ENCODE results near the gene TERT. TPM values are rescaled to one million over a fixed set of nuclear protein-coding genes. Genes with fewer than 3 reads are reported as not detected.

Gene TERT
- total and polyA plus RNA-seq, 2 of the 13 experiments (the other 11 are each of a cell fraction or from before 2014, with no cell fraction given) = 4.3 to 5.9 TPM

DNA sequence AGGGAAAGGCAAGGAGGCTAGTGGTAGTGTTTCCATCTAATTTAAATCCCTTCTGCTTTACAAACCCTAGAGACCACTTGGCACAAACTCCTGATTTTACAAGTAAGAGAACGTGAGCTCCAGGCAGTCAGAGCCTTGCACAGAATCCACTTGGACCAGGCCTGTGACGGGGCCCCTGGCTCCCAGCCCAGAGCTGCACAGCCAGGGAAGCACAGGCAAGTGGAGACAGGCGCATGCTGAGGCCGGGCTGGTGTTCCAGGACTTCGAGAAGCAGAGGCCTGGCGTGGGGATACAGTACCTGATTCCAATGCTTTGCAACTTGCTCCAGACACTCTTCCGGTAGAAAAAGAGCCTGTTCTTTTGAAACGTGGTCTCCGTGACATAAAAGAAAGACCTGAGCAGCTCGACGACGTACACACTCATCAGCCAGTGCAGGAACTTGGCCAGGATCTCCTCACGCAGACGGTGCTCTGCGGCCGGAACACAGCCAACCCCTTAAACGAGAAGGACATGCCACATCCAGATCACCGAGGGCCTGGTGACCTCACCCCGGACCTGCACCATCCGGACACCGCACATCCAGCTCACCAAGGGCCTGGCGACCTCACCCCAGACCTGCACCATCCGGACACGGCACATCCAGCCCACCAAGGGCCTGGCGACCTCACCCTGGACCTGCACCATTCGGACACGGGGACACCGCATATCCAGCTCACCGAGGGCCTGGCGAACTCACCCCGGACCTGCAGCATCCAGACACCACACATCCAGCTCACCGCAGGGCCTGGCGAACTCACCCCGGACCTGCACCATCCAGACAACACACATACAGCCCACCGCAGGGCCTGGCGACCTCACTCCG is 12.5 kb downstream of the TERT start:
- FAIRE-seq (no peak), ATAC-seq (no peak), DNase-seq (ENCODE audit: low spot score) (no peak)
- peaks cover 0 to 11% of the 10 kb centered on the region in 2 experiments; a peak in 3 of 5 replicates for H3K27me3 ChIP-seq (ENCODE audit: control insufficient read depth in 1 of 2, insufficient read depth in 2 of 2, low read length in 2 of 2)
- H3K4me2 ChIP-seq (ENCODE audit: low read depth, low read length) = no peak overlapping the region
- no peaks in the 10 kb centered on the region; a peak in 1 of 5 replicates for H3K36me3 ChIP-seq (replicated peaks in 1 of 2; ENCODE audit: control insufficient read depth in 1 of 2, insufficient read depth in 2 of 2, low read length in 2 of 2)
- ChIA-PET POLR2A (no interaction called here), CTCF (ENCODE audit: low intra/inter-chr PET ratio, low total read pairs) (no interaction called here)
- BruUV-seq (replicated peaks) = no TSS peak
- intact Hi-C loops (cut with micrococcal nuclease; ENCODE audit: unreplicated experiment) = no loop called here
- no peaks in the 10 kb centered on the region for H3K9me3 ChIP-seq (ENCODE audit: low read length)
- TF ChIP-seq NFKB2 (CRISPR knock-in tag; IDR thresholded peaks at IDR 0.05; ENCODE audit: borderline replicate concordance) = no peak
- no peak for TF ChIP-seq ZNF879 (CRISPR knock-in tag; IDR thresholded peaks at IDR 0.05)
- no peak for TF ChIP-seq BCL3 (CRISPR knock-in tag; IDR thresholded peaks at IDR 0.05)
- no peak for TF ChIP-seq MXD4 (CRISPR knock-in tag; IDR thresholded peaks at IDR 0.05)
- TF ChIP-seq, protein P1, sequence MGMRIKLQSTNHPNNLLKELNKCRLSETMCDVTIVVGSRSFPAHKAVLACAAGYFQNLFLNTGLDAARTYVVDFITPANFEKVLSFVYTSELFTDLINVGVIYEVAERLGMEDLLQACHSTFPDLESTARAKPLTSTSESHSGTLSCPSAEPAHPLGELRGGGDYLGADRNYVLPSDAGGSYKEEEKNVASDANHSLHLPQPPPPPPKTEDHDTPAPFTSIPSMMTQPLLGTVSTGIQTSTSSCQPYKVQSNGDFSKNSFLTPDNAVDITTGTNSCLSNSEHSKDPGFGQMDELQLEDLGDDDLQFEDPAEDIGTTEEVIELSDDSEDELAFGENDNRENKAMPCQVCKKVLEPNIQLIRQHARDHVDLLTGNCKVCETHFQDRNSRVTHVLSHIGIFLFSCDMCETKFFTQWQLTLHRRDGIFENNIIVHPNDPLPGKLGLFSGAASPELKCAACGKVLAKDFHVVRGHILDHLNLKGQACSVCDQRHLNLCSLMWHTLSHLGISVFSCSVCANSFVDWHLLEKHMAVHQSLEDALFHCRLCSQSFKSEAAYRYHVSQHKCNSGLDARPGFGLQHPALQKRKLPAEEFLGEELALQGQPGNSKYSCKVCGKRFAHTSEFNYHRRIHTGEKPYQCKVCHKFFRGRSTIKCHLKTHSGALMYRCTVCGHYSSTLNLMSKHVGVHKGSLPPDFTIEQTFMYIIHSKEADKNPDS (CRISPR knock-in tag; IDR thresholded peaks at IDR 0.05) = no peak
- H3K4me3 ChIP-seq (replicated peaks in 1 of 3; ENCODE audit: insufficient read depth in 1 of 3, low read depth in 2 of 3, low read length in 3 of 3) = no peak overlapping the region
- no peak overlapping the region for H3K9ac ChIP-seq (ENCODE audit: insufficient read depth, low read depth, low read length)
- no peaks in the 10 kb centered on the region for H4K20me1 ChIP-seq (ENCODE audit: insufficient read depth, low read length)
- in situ Hi-C loops (cut with HindIII; ENCODE audit: extremely low pct_ligation_motif_present, low pct_unique_long_range_greater_than_20kb) = no loop called here
- H2AFZ ChIP-seq (ENCODE audit: low read length) = no peak overlapping the region
- H3K4me1 ChIP-seq (ENCODE audit: insufficient read depth, low read length) = no peaks in the 10 kb centered on the region
- no peaks in the 10 kb centered on the region for H3K79me2 ChIP-seq (ENCODE audit: insufficient read depth, low read length)
- WGBS (ENCODE audit: low lambda C conversion rate) = 71% methylated on average over 23 of the region's 37 CpGs
- no peak overlapping the region for H3K27ac ChIP-seq (ENCODE audit: extremely low read length, insufficient read depth, low read length)

Data from HepG2 (cell line).